Liver (tissue), 9 donors: ENCODE results near the gene COL4A3. TPM values are rescaled to one million over a fixed set of nuclear protein-coding genes. Genes with fewer than 3 reads are reported as not detected.

ENCODE experiments used
- DNase-seq: peaks from one replicate; pipeline ENCODE4 v3.0.0-alpha.2; 2017; ENCODE audit warnings: low spot score
- H3K27ac ChIP-seq, 2 donors: one replicate each; pipeline ENCODE4 v1.7.0; 2013; ENCODE audit warnings: inconsistent platforms in 2 of 2, low read length in 2 of 2, control low read depth in 1 of 2, low read depth in 1 of 2, mild to moderate bottlenecking in 1 of 2
- H3K27me3 ChIP-seq, 4 donors: one replicate each; pipeline versions ENCODE4 v1.6.1 to v1.7.0; 2013; ENCODE audit warnings: low read length in 3 of 4, inconsistent platforms in 1 of 4, mild to moderate bottlenecking in 1 of 4, moderate library complexity in 1 of 4; ENCODE audit not compliant: control insufficient read depth in 4 of 4, insufficient read depth in 4 of 4
- H3K36me3 ChIP-seq, 4 donors: one replicate each; pipeline versions ENCODE4 v1.6.1 to v1.7.0; 2013; ENCODE audit warnings: low read length in 3 of 4, mild to moderate bottlenecking in 3 of 4, low read depth in 1 of 4, moderate library complexity in 1 of 4; ENCODE audit not compliant: control insufficient read depth in 4 of 4, insufficient read depth in 3 of 4
- H3K4me1 ChIP-seq, 4 donors: one replicate each; pipeline versions ENCODE4 v1.6.1 to v1.7.0; 2013; ENCODE audit warnings: low read length in 3 of 4, mild to moderate bottlenecking in 3 of 4, moderate library complexity in 1 of 4; ENCODE audit not compliant: control insufficient read depth in 4 of 4, insufficient read depth in 4 of 4
- H3K4me3 ChIP-seq, 3 donors: one replicate each; pipeline versions ENCODE4 v1.6.1 to v1.7.0; 2013; ENCODE audit warnings: low read length in 3 of 3, control low read depth in 1 of 3, low read depth in 1 of 3, mild to moderate bottlenecking in 1 of 3
- H3K9ac ChIP-seq, 2 donors: one replicate each; pipeline ENCODE4 v1.7.0; 2013; ENCODE audit warnings: low read length in 2 of 2, mild to moderate bottlenecking in 2 of 2, moderate library complexity in 2 of 2, control low read depth in 1 of 2, low read depth in 1 of 2
- H3K9me3 ChIP-seq, 4 donors: one replicate each; pipeline versions ENCODE4 v1.6.1 to v1.7.0; 2013; ENCODE audit warnings: low read length in 3 of 4; ENCODE audit not compliant: control insufficient read depth in 4 of 4
- ATF3 ChIP-seq: IDR thresholded peaks from 2 replicates; pipeline ENCODE4 v1.6.1; 2016; ENCODE audit warnings: antibody characterized with exemption
- FOXA2 ChIP-seq: IDR thresholded peaks from 2 replicates; pipeline ENCODE4 v1.6.1; 2016; ENCODE audit warnings: antibody characterized with exemption
- GABPA ChIP-seq, 2 donors: IDR thresholded peaks in 1 of 2; conservative IDR thresholded peaks in 1 of 2; 2 replicates each; pipeline ENCODE4 v1.6.1; 2016; ENCODE audit warnings: antibody characterized with exemption in 2 of 2, mild to moderate bottlenecking in 1 of 2, moderate library complexity in 1 of 2
- HNF4A ChIP-seq, 2 donors: conservative IDR thresholded peaks; 2 replicates each; pipeline ENCODE4 v1.6.1; 2016; ENCODE audit warnings: antibody characterized with exemption in 2 of 2, mild to moderate bottlenecking in 2 of 2
- RAD21 ChIP-seq, 2 donors: IDR thresholded peaks; 2 replicates each; pipeline ENCODE4 v1.6.1; 2016; ENCODE audit warnings: antibody characterized with exemption in 2 of 2, mild to moderate bottlenecking in 2 of 2
- REST ChIP-seq: IDR thresholded peaks from 2 replicates; pipeline ENCODE4 v1.6.1; 2016; ENCODE audit warnings: antibody characterized with exemption, mild to moderate bottlenecking
- RXRA ChIP-seq, 2 donors: IDR thresholded peaks; 2 replicates each; pipeline ENCODE4 v1.6.1; 2017 to 2018; ENCODE audit warnings: antibody characterized with exemption in 2 of 2, mild to moderate bottlenecking in 1 of 2
- SP1 ChIP-seq: IDR thresholded peaks from 2 replicates; pipeline ENCODE4 v1.6.1; 2018; ENCODE audit warnings: antibody characterized with exemption, mild to moderate bottlenecking
- YY1 ChIP-seq: IDR thresholded peaks from 2 replicates; pipeline ENCODE4 v1.6.1; 2016; ENCODE audit warnings: antibody characterized with exemption, mild to moderate bottlenecking
- WGBS: extraction: QIAGEN DNeasy Blood & Tissue Kit; methylation state at CpG from one replicate; pipeline ENCODE4 v1.1.7; 2013; 5-methylcytosine and 5-hydroxymethylcytosine counted together
- polyA plus RNA-seq, 2 donors: library from polyadenylated mRNA; stranded (reverse) in 1 of 2; unstranded in 1 of 2; fragments of 200-250 nt in 1 of 2; fragments of >200 nt in 1 of 2; fragmentation: Nextera tagmentation in 1 of 2; extraction: Ambion mirVana in 1 of 2; gene quantifications; one replicate each; pipeline versions ENCODE4 v1.2.1 to v1.2.3, GENCODE V29; 2013 to 2015
- total RNA-seq, 2 donors: library from RNA; depleted of rRNA; stranded (reverse); fragments of >200 nt; gene quantifications; one replicate each; pipeline ENCODE4 v1.2.3, GENCODE V29; 2014
- TF ChIP-seq, protein P1 (sequence below): IDR thresholded peaks from 2 replicates; pipeline ENCODE4 v1.6.1; 2016; ENCODE audit warnings: antibody characterized with exemption
- donor health status: healthy.
- donor health status: healthy.
- donor health status: healthy.
- donor health status: healthy.
- donor health status: healthy.

The COL4A3 gene
- total and polyA plus RNA-seq, 4 donors, result 0.05 to 2.3 (median 0.35) TPM

DNA sequence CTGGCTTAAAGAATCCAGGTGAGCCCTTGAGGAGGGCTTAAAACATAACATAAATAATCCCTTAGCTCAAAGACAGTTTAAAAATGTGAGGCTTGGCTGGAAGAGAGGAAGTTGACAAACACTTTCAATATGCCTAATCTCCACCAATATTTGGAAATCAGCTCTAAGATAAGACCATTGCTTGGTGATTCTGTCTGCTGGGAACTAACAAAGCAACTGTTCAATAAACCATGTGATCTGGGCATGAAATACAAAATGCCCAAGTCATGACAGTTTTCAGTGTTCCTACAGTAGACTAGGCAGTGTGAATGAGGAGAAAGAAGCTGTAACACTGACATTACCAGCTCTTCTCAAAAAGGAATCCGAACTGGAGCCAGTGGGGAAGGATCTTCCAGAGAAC is 171.3 kb downstream of the COL4A3 start:
- H3K27me3 ChIP-seq, result no peaks in the 10 kb centered on the region
- peaks cover 2 to 17% (median 11%) of the 10 kb centered on the region in 4 donors for H3K36me3 ChIP-seq
- no peak overlapping the region for H3K9ac ChIP-seq
- TF ChIP-seq RXRA (IDR thresholded peaks at IDR 0.05) (peak in 1 of 2 donors; percentile 6), REST (no peak)
- H3K9me3 ChIP-seq, result no peaks in the 10 kb centered on the region
- WGBS, result 95% methylated on average over 1 of the region's 1 CpG
- H3K4me3 ChIP-seq, result no peak overlapping the region
- H3K27ac ChIP-seq, result no peak overlapping the region
- peaks cover 0 to 14% (median 5%) of the 10 kb centered on the region in 4 donors for H3K4me1 ChIP-seq
- no peak for DNase-seq

GRCh38 chr2:227337442-227337841 is 173.0 kb downstream of the COL4A3 start:
- TF ChIP-seq RAD21 (IDR thresholded peaks at IDR 0.05) (no peak), GABPA (IDR thresholded peaks at IDR 0.05 in 1 of 2, conservative IDR thresholded peaks at IDR 0.05 in 1 of 2) (no peak)
- no peak overlapping the region for H3K27ac ChIP-seq
- DNase-seq, result no peak
- 93% methylated on average over 2 of the region's 2 CpGs for WGBS
- H3K36me3 ChIP-seq, result peaks cover 2 to 18% (median 13%) of the 10 kb centered on the region in 4 donors
- no peaks in the 10 kb centered on the region for H3K27me3 ChIP-seq
- no peaks in the 10 kb centered on the region for H3K9me3 ChIP-seq
- no peak overlapping the region for H3K4me3 ChIP-seq
- H3K4me1 ChIP-seq, result peaks cover 0 to 14% (median 5%) of the 10 kb centered on the region in 4 donors
- no peak overlapping the region for H3K9ac ChIP-seq

DNA sequence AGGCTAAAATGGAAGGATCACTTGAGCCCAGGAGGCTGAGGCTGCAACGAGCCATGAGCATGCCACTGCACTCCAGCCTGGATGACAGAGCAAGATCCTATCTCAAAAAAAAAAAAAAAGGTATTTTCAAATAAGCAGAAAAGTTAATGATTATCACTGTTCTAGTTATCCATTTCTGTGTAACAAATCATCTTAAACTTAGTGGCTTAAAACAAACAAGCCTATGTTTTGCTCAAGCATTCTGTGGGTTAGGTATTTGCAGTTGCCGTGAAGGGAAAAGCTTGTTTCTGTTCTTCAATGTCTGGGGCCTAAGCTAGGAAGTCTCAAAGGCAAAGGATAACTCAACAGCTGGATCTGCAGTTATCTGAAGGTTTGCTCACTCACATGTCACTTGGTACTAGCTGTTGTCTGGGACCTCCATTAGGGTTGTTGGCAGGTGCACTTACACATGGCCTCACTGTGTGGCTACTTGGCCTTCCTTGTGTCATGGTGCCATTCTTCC is 174.7 kb downstream of the COL4A3 start:
- H3K4me3 ChIP-seq, result no peak overlapping the region
- no peak overlapping the region for H3K9ac ChIP-seq
- DNase-seq, result no peak
- TF ChIP-seq, protein P1, sequence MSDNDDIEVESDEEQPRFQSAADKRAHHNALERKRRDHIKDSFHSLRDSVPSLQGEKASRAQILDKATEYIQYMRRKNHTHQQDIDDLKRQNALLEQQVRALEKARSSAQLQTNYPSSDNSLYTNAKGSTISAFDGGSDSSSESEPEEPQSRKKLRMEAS, result no peak
- TF ChIP-seq REST (no peak), HNF4A (conservative IDR thresholded peaks at IDR 0.05) (peak in 1 of 2 donors; percentile 23), YY1 (peak; percentile 49), RXRA (IDR thresholded peaks at IDR 0.05) (peak in 1 of 2 donors; percentile 4), FOXA2 (peak; percentile 21), SP1 (peak; percentile 22), ATF3 (no peak)
- H3K27ac ChIP-seq, result no peak overlapping the region
- WGBS, result 37% methylated on average over 2 of the region's 2 CpGs
- no peaks in the 10 kb centered on the region for H3K9me3 ChIP-seq
- peaks cover 2 to 18% (median 6%) of the 10 kb centered on the region in 4 donors for H3K36me3 ChIP-seq
- no peaks in the 10 kb centered on the region for H3K27me3 ChIP-seq
- H3K4me1 ChIP-seq, result peaks cover 0 to 14% (median 5%) of the 10 kb centered on the region in 4 donors
